ENCODE results near the gene UPF2.

- TF ChIP-seq, protein P1, sequence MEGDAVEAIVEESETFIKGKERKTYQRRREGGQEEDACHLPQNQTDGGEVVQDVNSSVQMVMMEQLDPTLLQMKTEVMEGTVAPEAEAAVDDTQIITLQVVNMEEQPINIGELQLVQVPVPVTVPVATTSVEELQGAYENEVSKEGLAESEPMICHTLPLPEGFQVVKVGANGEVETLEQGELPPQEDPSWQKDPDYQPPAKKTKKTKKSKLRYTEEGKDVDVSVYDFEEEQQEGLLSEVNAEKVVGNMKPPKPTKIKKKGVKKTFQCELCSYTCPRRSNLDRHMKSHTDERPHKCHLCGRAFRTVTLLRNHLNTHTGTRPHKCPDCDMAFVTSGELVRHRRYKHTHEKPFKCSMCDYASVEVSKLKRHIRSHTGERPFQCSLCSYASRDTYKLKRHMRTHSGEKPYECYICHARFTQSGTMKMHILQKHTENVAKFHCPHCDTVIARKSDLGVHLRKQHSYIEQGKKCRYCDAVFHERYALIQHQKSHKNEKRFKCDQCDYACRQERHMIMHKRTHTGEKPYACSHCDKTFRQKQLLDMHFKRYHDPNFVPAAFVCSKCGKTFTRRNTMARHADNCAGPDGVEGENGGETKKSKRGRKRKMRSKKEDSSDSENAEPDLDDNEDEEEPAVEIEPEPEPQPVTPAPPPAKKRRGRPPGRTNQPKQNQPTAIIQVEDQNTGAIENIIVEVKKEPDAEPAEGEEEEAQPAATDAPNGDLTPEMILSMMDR (conservative IDR thresholded peaks at IDR 0.05; ENCODE audit: low read depth, low read length), result no peak
- TF ChIP-seq EZH2 (IDR thresholded peaks at IDR 0.05; ENCODE audit: borderline replicate concordance, low read depth, low read length, poor library complexity, severe bottlenecking), result no peak
Observed at GRCh38 chr10:12081879-12082557, 39.4 kb upstream of the UPF2 start.

Data from A673 (cell line).